ENCODE data around the gene SHC4.

Gene SHC4

GRCh38 chr15:48940508-48940907 lies 23.2 kb downstream of the SHC4 start:
- Histone ChIP-seq H3K4me1 (ENCODE audit: control insufficient read depth, insufficient read depth, low read length) (peaks cover 27% of the 10 kb centered on the region), H3K9me3 (ENCODE audit: control insufficient read depth, low read length) (no peaks in the 10 kb centered on the region), H3K9ac (ENCODE audit: low read length) (no peak overlapping the region), H3K4me3 (ENCODE audit: low read length) (no peak overlapping the region), H3K36me3 (ENCODE audit: control insufficient read depth, insufficient read depth, low read length, severe bottlenecking) (no peaks in the 10 kb centered on the region), H3K27me3 (replicated peaks; ENCODE audit: control insufficient read depth, insufficient read depth, low read length) (no peaks in the 10 kb centered on the region)
- DNase-seq (ENCODE audit: low read depth): peak; percentile 52

GRCh38 chr15:48939648-48940047 lies 24.1 kb downstream of the SHC4 start:
- Histone ChIP-seq H3K36me3 (ENCODE audit: control insufficient read depth, insufficient read depth, low read length, severe bottlenecking) (no peaks in the 10 kb centered on the region), H3K9me3 (ENCODE audit: control insufficient read depth, low read length) (no peaks in the 10 kb centered on the region), H3K4me1 (ENCODE audit: control insufficient read depth, insufficient read depth, low read length) (peaks cover 27% of the 10 kb centered on the region), H3K27me3 (replicated peaks; ENCODE audit: control insufficient read depth, insufficient read depth, low read length) (no peaks in the 10 kb centered on the region), H3K9ac (ENCODE audit: low read length) (no peak overlapping the region), H3K4me3 (ENCODE audit: low read length) (no peak overlapping the region)
- peak; percentile 86 for DNase-seq (ENCODE audit: low read depth)

DNA sequence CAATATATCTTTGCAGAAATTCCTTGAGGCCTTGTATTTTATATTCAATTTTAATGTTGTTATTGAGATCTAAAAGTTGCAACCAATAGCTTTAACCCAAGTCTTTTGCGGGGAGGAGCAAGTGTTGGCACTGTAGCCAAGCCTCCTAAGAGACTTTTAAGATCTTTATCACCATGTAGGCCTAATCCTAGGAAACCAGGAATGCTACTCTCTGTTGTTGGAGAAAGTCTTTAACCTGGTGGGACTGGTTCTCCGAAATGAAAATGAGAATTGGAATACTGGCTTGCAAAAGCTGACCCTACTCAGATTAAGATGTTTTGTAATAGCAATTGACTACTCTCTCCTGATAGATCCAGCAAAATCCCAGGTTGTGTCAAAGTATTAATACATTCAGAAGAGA lies 25.8 kb downstream of the SHC4 start:
- Histone ChIP-seq H3K4me3 (ENCODE audit: low read length) (no peak overlapping the region), H3K4me1 (ENCODE audit: control insufficient read depth, insufficient read depth, low read length) (peaks cover 27% of the 10 kb centered on the region), H3K9me3 (ENCODE audit: control insufficient read depth, low read length) (no peaks in the 10 kb centered on the region), H3K27me3 (replicated peaks; ENCODE audit: control insufficient read depth, insufficient read depth, low read length) (no peaks in the 10 kb centered on the region), H3K36me3 (ENCODE audit: control insufficient read depth, insufficient read depth, low read length, severe bottlenecking) (no peaks in the 10 kb centered on the region), H3K9ac (ENCODE audit: low read length) (no peak overlapping the region)
- no peak for DNase-seq (ENCODE audit: low read depth)

GRCh38 chr15:48936666-48937065 lies 27.1 kb downstream of the SHC4 start:
- H3K4me3 ChIP-seq (ENCODE audit: low read length): no peak overlapping the region
- no peaks in the 10 kb centered on the region for H3K9me3 ChIP-seq (ENCODE audit: control insufficient read depth, low read length)
- H3K9ac ChIP-seq (ENCODE audit: low read length): no peak overlapping the region
- H3K36me3 ChIP-seq (ENCODE audit: control insufficient read depth, insufficient read depth, low read length, severe bottlenecking): no peaks in the 10 kb centered on the region
- no peaks in the 10 kb centered on the region for H3K27me3 ChIP-seq (replicated peaks; ENCODE audit: control insufficient read depth, insufficient read depth, low read length)
- peaks cover 27% of the 10 kb centered on the region for H3K4me1 ChIP-seq (ENCODE audit: control insufficient read depth, insufficient read depth, low read length)
- DNase-seq (ENCODE audit: low read depth): peak; percentile 66

- Histone ChIP-seq H3K4me3 (ENCODE audit: low read length) (no peak overlapping the region), H3K9ac (ENCODE audit: low read length) (no peak overlapping the region), H3K36me3 (ENCODE audit: control insufficient read depth, insufficient read depth, low read length, severe bottlenecking) (no peaks in the 10 kb centered on the region), H3K4me1 (ENCODE audit: control insufficient read depth, insufficient read depth, low read length) (peaks cover 22% of the 10 kb centered on the region), H3K27me3 (replicated peaks; ENCODE audit: control insufficient read depth, insufficient read depth, low read length) (no peaks in the 10 kb centered on the region), H3K9me3 (ENCODE audit: control insufficient read depth, low read length) (no peaks in the 10 kb centered on the region)
- DNase-seq (ENCODE audit: low read depth): no peak
These were observed 28.5 kb downstream of the SHC4 start for GRCh38 chr15:48935236-48935635.

- H3K9me3 ChIP-seq (ENCODE audit: control insufficient read depth, low read length): no peaks in the 10 kb centered on the region
- no peak overlapping the region for H3K9ac ChIP-seq (ENCODE audit: low read length)
- H3K4me1 ChIP-seq (ENCODE audit: control insufficient read depth, insufficient read depth, low read length): peaks cover 7% of the 10 kb centered on the region
- DNase-seq (ENCODE audit: low read depth): no peak
- no peaks in the 10 kb centered on the region for H3K36me3 ChIP-seq (ENCODE audit: control insufficient read depth, insufficient read depth, low read length, severe bottlenecking)
- H3K4me3 ChIP-seq (ENCODE audit: low read length): no peak overlapping the region
- no peaks in the 10 kb centered on the region for H3K27me3 ChIP-seq (replicated peaks; ENCODE audit: control insufficient read depth, insufficient read depth, low read length)
These were observed 33.0 kb downstream of the SHC4 start for GRCh38 chr15:48930735-48931134.

- Histone ChIP-seq H3K36me3 (ENCODE audit: control insufficient read depth, insufficient read depth, low read length, severe bottlenecking) (no peaks in the 10 kb centered on the region), H3K9me3 (ENCODE audit: control insufficient read depth, low read length) (no peaks in the 10 kb centered on the region), H3K9ac (ENCODE audit: low read length) (no peak overlapping the region), H3K27me3 (replicated peaks; ENCODE audit: control insufficient read depth, insufficient read depth, low read length) (no peaks in the 10 kb centered on the region), H3K4me3 (ENCODE audit: low read length) (no peak overlapping the region), H3K4me1 (ENCODE audit: control insufficient read depth, insufficient read depth, low read length) (peaks cover 16% of the 10 kb centered on the region)
- no peak for DNase-seq (ENCODE audit: low read depth)
These were observed 34.1 kb downstream of the SHC4 start for GRCh38 chr15:48929661-48930060.

DNA sequence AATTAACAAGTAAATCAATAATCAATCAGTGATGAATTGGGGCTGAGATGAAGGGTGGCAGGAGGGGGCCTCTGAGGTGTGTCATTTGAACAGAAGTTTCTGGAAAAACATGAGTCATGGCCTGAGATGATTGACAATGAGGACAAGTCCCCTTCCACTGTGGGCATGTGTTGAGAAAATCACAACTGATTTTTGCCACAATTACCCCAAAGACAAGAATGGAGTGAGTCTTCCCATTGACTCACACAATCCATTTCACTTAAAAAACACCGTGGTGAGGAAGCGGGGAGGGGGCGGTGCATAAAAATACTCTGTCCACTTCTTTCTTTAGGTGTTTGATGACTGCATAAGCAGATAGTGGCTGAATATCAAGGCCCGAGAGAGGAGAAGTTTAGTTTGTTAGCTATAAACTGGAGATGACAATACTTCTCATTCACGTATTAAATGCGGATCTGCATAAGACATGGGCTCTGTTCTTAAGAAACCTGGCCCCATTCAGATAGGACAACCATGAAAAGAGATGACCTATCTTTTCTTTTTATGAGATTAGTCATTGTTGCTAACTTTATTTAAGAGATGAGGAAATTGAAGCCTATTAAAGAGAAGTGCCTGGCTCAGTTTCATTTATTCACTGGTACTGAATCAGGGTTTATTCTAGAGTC lies 34.7 kb downstream of the SHC4 start:
- Histone ChIP-seq H3K36me3 (ENCODE audit: control insufficient read depth, insufficient read depth, low read length, severe bottlenecking) (no peaks in the 10 kb centered on the region), H3K9ac (ENCODE audit: low read length) (no peak overlapping the region), H3K9me3 (ENCODE audit: control insufficient read depth, low read length) (no peaks in the 10 kb centered on the region), H3K4me3 (ENCODE audit: low read length) (no peak overlapping the region), H3K27me3 (replicated peaks; ENCODE audit: control insufficient read depth, insufficient read depth, low read length) (no peaks in the 10 kb centered on the region), H3K4me1 (ENCODE audit: control insufficient read depth, insufficient read depth, low read length) (peaks cover 19% of the 10 kb centered on the region)
- no peak for DNase-seq (ENCODE audit: low read depth)

DNA sequence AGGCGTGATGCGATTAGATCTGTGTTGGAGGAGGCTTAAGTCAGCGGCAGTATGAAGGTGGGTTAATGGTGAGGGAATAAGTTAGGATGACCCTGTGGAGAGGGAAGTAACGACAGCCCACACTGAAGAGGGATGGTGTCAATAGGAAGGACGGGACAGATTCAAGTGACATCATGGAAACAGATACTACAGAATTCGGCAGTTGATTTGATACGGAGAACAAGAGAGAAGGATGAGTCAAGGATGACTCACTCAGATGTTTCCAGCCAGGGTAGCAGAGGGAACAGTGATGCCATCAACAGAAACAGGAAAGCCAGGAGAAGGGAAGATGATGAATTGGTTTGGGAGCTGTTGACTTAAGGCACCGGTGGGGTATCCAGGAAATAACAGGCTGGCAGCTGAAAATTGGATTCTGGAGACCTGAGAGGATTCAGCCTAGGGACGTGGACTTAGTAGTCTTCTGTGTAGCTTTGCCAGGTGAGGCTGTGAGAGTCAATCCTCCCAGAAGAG lies 38.0 kb downstream of the SHC4 start:
- no peaks in the 10 kb centered on the region for H3K36me3 ChIP-seq (ENCODE audit: control insufficient read depth, insufficient read depth, low read length, severe bottlenecking)
- no peak overlapping the region for H3K9ac ChIP-seq (ENCODE audit: low read length)
- peak; percentile 79 for DNase-seq (ENCODE audit: low read depth)
- H3K4me3 ChIP-seq (ENCODE audit: low read length): peak overlapping the region; percentile 40
- H3K9me3 ChIP-seq (ENCODE audit: control insufficient read depth, low read length): no peaks in the 10 kb centered on the region
- H3K27me3 ChIP-seq (replicated peaks; ENCODE audit: control insufficient read depth, insufficient read depth, low read length): no peaks in the 10 kb centered on the region
- peaks cover 19% of the 10 kb centered on the region for H3K4me1 ChIP-seq (ENCODE audit: control insufficient read depth, insufficient read depth, low read length)

GRCh38 chr15:48924528-48925393 lies 39.0 kb downstream of the SHC4 start:
- Histone ChIP-seq H3K4me1 (ENCODE audit: control insufficient read depth, insufficient read depth, low read length) (peaks cover 19% of the 10 kb centered on the region), H3K36me3 (ENCODE audit: control insufficient read depth, insufficient read depth, low read length, severe bottlenecking) (no peaks in the 10 kb centered on the region), H3K9ac (ENCODE audit: low read length) (no peak overlapping the region), H3K9me3 (ENCODE audit: control insufficient read depth, low read length) (no peaks in the 10 kb centered on the region), H3K27me3 (replicated peaks; ENCODE audit: control insufficient read depth, insufficient read depth, low read length) (no peaks in the 10 kb centered on the region), H3K4me3 (ENCODE audit: low read length) (peak overlapping the region; percentile 19)
- DNase-seq (ENCODE audit: low read depth): no peak

DNA sequence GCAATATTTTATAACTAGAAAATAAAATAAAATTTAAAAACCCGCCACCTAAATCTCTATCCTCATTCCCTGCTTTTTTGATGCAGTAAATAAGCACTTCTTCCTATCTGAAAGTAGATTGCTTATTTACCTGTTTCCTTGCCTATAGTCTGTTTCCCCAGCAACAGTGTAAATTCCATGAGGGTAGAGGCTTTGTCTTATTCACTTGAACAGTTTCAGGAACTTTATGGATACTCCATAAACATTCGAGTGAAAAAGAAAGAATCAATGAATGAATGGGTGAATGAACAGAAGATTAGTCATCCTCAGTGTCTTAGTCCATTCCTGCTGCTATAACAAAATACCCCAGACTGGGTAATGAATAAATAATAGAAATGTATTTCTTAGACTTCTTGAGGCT lies 41.7 kb downstream of the SHC4 start:
- Histone ChIP-seq H3K9ac (ENCODE audit: low read length) (no peak overlapping the region), H3K36me3 (ENCODE audit: control insufficient read depth, insufficient read depth, low read length, severe bottlenecking) (no peaks in the 10 kb centered on the region), H3K4me1 (ENCODE audit: control insufficient read depth, insufficient read depth, low read length) (peaks cover 16% of the 10 kb centered on the region), H3K27me3 (replicated peaks; ENCODE audit: control insufficient read depth, insufficient read depth, low read length) (no peaks in the 10 kb centered on the region), H3K9me3 (ENCODE audit: control insufficient read depth, low read length) (no peaks in the 10 kb centered on the region), H3K4me3 (ENCODE audit: low read length) (no peak overlapping the region)
- DNase-seq (ENCODE audit: low read depth): no peak

All from adipocyte (in vitro differentiated cells).